Stimulated activated CD8-positive, alpha-beta memory T cell treated with anti-CD3 and anti-CD28 coated beads, Interleukin-7, amount 100 ng/mL, for 48 hours (primary cell): ENCODE data around the gene MMADHC.
"Not testable (repeated sequence)": the region's sequence is repeated elsewhere in the genome, so short reads cannot be mapped to it uniquely, and the experiment has no call there.

Experiments
- DNase-seq, 2 donors: peaks; one replicate each; pipeline ENCODE4 v3.0.0-alpha.2; 2020; ENCODE audit warnings: low read depth in 1 of 2; ENCODE audit errors: extremely low read depth in 1 of 2

Gene MMADHC

DNA sequence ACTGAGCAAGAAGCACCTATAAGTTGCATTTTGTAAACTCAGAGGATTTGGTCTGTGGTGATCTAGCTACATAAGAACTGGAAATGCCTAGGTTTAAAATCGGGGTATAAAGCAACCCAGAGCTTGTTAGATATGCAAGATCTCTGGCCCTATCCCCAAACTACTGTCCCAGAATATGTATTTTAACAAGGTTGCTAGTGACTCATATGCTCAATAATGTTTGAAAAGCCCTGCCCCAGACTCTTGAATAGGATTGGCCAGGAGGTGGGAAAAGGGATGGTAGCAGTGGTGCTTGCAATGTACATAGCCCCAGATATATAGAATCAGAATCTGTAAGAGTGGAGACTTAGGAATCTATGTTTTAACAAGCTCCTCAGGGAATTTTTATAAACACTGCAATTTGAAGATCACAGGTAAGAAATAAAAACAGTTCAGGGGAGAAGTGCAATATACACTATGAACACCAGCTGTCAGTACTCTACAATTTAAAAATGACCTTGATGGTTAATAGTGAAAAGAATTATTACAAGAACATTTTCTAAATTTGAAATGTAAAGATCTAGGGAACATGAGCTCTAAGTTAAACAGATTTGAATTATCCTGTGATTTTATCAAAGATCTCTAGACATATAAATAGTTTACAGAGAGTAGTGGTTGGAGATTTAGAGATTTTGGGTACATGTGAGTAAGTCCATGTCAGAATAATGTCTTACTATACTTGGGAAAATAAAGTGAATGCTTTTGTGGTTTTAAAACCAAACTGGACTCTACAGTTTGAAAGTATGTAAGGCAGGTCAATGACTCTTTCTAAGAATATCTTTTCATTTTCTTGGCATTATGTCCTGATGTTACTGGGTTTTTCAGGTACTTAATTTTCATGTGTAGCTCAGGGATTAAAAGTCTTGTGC lies 7.7 kb upstream of the MMADHC start:
- no peak for DNase-seq

DNA sequence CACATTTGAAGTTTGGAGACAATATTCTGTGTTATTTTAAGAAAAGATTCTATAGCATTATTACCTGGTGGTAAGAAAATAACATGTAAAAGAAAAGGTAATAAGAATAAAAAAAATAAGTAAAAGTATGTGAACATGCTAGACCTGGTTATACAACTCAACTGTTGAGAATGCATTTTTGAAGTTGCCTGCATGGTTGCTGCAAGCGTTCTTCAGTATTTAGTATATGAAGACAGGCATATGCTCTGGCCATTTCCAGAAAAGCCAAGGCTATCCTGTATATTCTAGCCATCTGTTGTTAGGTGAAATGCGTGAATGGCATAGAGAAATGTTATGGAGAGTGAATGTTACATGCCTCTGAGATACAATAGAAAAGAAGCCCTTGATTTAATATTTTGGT lies 6.8 kb upstream of the MMADHC start:
- DNase-seq: no peak

DNA sequence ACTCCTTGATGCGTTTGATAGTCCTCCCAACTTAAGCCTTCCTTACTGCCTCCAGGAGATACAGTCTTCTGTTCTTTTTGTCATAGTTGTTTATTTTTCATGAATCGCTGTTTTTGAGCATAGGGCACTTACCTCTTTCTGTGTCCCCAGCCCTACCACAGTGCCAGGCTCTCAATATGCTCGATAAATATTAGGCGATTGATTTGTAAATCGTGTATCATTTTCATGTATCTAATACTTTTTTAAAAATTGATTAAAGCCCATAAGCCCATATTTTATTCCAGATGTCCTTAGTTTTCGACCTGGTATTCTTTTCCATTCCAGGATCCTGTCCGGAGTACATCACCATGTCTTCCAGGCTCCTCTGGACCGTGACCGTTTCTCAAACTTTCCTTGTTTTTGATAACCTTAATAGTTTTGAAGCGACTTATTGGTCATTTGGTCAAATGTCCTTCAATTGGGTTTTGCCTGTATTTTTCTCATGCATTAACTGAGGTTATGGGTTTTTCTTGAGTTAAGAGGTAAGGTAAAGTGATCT lies 444 bp upstream of the MMADHC start:
- DNase-seq: no peak

DNA sequence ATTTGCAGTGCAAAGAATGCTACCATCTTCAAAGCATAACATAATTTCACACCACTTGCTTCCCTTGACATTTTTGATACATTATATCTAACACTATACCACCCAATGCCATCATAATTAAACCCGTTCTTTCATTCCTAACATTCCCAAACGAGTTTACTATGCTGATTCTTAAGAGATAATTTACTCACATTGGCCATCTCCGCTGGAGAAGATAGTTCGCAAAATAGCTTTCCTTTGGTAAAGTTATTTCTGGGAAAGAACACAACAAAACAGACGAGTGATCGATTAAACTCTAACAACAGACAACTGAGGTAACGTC lies 716 bp downstream of the MMADHC start:
- DNase-seq: no peak

DNA sequence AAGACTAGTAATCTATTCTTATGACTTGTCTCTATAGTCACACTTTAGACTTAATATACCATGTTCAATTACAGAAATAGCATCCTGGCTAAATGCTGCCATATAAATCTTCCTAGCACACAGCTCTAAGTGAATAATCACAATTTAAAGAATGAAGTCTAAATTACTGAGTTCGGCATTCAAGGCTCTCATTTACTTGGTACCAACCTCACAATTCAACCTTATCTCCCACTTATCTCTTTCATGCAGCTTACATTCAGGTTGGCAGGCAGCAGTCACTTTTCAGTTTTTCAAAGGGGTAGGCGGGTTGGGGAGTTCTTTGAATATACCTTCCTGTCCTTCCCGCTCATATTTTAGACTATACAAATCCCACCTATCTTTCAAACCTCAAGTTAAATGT lies 1.5 kb downstream of the MMADHC start:
- no peak for DNase-seq

DNA sequence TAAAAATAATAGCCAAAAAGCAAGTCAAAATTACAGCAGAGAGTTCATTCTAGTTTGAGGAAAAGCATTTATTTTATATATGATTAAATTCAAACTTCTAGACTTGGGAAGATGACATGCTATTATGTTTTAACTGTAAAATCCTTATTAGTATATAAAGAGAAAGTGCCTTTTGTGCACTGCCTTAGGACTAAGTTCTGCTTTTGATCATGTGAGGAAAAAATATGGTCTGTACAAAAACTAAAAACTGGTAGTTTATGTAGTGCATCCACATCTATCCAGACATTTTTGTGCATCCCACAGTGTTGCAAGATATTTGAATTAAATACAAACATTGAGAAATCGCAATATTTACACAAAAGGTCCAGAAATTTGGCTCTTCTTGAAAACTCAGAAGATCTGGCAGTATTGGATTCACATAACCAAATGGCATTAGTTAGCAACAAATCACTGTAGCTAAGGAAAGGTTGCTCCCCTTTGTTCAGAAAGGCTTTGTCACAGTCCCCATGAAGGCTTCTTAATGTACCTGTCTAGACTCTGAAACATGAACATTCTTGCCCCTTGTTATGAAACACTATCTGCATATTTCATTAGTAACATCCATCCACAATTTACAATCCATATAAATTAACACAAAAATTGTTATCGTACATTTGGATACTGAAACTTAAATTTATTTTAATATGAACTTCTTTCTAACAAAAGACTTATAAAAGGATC lies 2.2 kb downstream of the MMADHC start:
- DNase-seq: no peak

DNA sequence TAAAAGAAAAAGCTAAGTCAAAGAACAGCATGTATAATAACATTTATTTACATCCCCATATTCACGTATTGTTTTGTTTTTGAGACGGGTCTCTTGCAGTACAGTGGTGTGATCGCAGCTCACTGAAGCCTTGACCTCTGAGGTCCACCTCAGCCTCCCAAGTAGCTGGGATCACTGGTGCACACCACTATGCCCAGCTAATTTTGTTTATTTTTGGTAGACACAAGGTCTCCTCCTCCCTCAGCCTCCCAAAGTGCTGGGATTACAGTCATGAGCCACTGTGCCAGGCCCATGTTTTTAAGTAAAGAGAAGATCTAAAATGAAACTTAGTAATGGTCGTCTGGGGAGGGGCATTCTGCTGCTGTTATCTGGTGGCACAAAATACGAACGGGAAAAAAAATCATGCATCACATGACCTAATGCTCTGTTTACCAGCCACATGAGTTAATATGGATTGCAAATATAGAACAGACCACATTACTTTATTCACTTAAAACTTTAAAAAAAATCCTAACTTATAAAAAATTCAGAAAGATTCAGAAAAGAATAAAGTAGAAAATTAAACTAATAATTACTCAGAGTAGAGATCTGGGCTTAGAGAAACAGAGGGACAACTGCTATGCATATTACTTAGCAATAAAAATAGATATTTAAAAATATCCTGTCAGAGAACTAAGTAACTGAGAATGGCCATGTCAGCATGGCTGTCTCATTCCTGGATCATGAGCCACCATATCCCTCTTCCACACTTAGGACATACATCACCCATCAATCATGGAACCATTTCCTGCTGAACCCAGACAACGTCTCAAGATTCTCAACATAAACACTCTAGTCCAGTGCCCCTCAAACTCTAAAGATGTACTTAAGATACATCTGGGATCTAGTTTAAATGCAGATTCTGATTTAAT lies 7.3 kb downstream of the MMADHC start:
- DNase-seq: no peak

DNA sequence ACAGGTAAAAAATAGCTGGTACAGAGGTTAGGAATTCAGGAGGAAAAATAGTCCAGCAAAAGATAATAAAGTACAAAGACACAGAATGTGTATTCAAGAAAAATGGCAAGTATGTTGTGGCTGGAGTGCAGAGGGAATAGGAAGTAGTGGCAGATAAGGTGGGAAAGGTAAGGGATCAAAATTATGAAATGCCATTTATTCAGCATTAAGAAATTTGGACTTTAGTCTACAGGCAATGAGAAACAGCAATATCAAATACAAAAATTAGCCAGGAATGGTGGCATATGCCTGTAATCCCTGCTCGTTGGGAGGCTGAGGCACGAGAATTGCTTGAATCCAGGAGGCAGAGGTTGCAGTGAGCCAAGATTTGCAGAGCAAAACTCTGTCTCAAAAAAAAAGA lies 10.3 kb downstream of the MMADHC start:
- DNase-seq: no peak

DNA sequence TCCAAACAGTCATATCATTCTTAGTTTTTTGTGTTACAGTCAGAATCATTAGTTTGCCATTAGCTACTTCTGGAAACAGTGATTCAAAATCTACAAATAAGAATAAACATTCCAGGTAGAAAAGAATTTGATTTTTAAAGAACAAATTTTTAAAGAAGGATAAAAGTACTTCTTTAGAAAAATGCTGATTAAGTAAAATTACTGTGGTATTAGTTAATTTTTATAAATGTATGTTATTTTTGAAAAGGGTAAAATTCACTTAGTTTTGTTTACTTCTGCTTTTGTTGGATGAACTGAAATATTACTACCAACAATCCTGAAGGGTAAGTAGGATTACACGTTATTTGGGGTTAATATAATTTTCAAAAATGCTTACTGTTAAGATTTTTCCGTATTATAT lies 11.8 kb downstream of the MMADHC start:
- DNase-seq: no peak

DNA sequence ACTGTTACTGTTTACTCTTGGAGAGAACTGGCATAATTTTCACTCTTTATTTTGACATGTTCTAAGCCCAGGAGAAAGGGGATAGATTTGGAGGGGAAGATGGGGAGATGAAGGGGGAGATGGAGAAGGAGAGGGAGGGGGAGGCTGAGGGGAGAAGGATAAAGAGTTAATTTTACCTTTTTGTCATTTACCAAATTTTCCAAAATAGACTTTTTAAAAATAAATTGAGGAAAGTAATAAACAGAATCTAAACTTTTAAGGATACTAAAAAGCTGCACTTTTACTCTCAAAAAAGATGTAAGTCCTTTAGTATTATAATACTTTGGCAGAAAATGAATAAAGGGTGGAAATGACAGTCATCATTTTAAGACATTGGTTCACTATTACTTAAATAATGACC lies 12.3 kb downstream of the MMADHC start:
- DNase-seq: no peak

DNA sequence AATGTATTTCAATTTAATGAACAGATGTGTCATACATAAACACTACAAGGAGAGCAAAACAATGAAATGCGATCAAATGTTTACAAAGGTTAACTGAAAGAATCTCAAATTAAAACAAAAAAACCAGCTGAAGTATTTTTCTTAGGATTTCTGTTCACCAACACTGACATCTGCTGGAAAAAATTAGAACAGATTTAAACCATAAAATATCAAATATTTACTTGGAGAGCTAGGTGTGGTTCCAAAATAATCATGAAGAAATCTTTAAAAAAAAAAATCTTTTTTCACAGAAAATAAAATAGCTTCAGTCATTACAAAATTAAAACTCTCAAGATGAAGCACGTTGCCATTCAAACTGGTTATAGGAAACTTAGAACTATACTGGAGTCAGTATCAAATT lies 13.8 kb downstream of the MMADHC start:
- DNase-seq: no peak

DNA sequence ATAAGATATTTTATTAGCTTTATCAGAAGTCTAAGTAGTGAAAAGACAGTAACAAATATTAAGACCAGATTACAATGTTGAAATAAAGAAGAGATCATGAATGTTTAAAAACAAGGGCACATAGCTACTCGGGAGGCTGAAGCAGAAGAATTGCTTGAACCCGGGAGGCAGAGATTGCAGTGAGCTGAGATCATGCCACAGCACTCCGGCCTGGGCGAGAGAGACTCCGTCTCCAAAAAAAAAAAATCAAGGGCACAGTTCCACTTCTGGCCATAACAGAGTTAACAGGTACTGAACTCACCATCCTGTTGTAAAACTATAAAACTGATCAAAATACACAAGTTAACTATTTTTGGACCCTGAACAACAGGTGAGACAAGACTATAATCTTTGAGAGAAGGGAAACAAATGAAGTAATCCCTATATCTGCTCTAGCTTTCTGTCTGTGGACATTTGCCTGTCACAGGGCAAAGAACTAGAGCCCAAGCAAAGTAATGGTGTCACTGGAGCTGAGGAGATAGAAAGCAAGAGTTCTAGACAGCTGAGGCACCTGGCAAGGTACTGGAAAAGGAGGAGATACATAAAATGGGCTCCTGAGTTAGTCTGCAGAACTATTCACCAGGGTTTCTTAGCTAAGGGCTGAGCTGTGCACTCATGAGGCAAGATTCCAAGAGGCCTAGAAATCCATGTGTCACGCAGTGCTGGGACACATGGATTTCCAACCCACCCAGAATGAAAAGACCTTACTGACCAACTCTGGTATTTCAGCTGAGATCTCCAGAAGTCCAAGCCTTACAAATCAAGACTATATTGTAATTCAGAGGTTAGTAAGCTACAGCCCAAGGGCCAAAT lies 15.2 kb downstream of the MMADHC start:
- DNase-seq: no peak

DNA sequence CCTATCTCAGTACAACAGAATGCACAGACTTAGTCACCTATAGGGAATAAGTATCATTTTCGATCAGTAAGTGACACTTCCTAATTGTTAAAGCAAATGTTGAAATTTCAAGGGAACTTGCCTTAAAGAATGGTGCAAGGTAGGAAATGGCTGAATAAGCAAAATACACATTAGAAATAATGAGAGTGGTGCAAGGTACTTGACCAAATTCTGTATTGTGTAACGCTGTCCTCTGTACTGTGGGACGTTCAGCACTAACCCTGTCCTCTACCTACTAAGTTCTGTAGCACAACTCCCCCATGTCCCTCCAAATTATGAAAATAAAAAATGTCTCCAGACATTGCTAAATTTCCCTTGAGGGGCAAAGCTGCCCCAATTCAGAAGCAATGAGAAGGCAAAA lies 19.4 kb downstream of the MMADHC start:
- DNase-seq: no peak

DNA sequence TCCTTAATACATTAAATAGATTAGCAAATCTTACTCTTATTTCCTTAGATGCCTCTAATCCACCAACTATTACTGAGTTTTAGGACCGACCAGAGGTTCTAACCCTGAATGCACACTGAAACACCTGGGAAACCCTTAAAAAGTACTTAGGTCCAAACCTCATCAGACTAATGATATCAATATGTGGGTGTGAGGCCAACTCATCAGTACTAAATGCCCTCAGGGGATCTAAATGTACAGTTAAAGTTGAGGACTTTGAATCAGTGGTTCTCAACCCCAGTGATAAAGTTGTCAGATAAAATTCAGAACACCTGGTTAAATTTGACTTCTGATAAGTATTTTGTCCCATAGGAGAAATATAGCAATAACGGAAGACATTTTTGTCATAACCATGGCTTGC lies 20.9 kb downstream of the MMADHC start:
- no peak for DNase-seq

DNA sequence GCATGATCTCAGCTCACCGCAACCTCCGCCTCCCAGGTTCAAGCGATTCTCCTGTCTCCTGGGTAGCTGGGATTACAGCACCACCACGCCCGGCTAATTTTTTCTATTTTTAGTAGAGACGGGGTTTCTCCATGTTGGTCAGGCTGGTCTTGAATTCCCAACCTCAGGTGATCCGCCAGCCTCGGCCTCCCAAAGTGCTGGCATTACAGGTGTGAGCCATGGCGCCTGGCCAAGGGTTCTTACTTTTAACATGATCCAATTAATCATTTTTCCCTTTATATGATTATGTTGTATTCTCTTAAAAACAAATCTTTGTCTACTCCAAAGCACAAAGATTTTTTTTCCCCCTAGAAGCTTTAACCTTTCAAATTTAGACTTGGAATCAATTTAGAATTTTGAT lies 21.9 kb downstream of the MMADHC start:
- not testable (repeated sequence) for DNase-seq

DNA sequence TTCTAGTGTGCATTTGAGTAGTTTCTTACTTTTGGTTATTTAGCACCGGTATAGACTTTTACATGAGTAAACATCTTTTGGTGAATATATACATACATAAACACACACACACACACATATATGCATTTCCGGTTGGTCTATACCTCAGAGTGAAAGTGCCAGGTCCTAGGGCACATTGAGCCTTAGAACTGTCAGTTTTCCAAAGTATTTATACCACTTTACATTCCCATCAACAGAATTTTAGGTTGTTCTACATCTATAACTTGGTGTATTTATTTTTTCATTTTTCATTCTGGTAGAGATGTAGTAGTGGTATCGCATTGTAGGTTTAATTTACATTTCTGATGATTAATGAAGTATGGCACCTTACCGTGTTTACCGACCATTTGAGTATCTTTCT lies 22.6 kb downstream of the MMADHC start:
- DNase-seq: no peak

DNA sequence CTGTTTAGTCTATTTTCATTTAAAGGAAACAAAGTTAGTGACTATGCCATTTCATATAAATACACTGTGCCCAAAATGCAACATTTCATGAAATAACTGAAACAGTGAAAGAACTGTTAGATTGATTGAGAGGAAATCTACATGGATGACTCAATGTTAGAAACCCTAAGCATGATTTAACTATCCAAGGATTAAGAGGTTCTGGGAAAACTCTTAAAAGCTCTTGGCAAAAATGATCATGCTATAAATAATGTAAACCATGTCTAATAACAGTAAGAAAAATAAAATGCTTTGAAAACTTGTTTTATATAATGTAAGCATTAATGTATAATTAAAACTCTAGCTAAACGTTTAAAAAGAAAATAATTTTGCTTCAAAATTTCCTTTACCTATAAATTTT lies 23.5 kb downstream of the MMADHC start:
- no peak for DNase-seq

DNA sequence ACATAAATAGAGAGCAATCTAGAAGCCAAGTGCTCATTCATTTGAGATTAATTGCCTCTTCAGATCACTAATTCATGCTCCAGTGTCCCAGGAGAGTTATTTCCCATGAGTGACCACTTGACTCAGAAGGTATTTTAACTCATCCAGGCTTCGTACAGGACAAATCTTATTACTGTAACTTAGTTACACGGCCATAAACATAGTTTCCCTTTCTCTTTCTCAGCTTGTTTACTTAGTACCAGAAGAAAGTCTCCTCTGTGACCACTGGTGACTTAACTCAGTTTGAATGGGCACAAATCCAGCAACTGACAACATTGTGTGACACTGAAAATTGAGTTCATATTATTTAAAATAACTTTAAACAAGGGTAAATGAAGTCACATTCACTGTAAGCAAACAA lies 25.3 kb downstream of the MMADHC start:
- no peak for DNase-seq

DNA sequence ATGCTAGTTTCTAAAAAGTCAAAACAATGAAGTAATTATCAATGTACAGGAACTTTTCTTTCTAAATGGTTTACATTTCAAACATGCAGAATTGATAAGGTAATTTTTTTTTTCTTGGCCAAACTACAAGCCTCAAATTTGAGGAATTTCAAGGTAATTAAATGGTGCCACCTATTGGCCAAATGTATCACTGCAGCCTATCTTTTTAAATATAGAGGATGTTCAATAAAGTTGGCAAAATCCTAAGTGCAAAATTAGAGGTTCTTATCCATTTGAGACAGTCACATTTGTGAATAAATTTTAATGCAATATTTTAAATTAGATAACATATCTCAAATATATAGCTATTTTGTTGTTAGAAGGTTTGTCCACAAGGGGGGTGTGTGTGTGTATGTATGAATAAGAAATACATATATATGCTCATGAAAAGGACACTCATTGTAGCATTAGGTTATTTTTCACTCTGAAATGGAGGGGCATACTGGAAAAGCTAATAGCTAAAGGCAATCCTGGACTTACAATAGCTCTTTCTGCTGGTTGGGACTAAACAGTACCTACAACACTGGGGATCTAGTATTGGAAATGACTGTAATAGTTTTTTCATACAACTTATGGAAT lies 26.2 kb downstream of the MMADHC start:
- no peak for DNase-seq
